Activated naive CD8-positive, alpha-beta T cell treated with anti-CD3 and anti-CD28 coated beads, Interleukin-2, amount 10 ng/mL, durations not matched to agents 7 days and 5 days (primary cell): ENCODE results near the gene ANKRD11. TPM values are rescaled to one million over a fixed set of nuclear protein-coding genes. Genes with fewer than 3 reads are reported as not detected.
A peak's percentile ranks its signal among the peaks of the same experiment; 100 is the strongest.
"Not testable (repeated sequence)": the region's sequence is repeated elsewhere in the genome, so short reads cannot be mapped to it uniquely, and the experiment has no call there.

Experiments used
- ATAC-seq: fragments of 150-1000 bp; cut with Tn5 transposase; one replicate; pipeline ENCODE4 v1.10.0; 2021; ENCODE audit warnings: low read depth, moderate library complexity
- POLR2A ChIA-PET: fragments of 350-600 bp; sonication (Branson Sonifier 250); formaldehyde crosslinking; loops from one replicate; lab custom pipeline; 2021; ENCODE audit warnings: antibody characterized with exemption; lab: Charles Lee
- DNase-seq: peaks from one replicate; pipeline ENCODE4 v3.0.0; 2021
- H3K27ac Mint-ChIP-seq: one replicate; pipeline ENCODE4 v1.8.0; 2022; ENCODE audit warnings: mild to moderate bottlenecking, mixed read lengths
- H3K27me3 Mint-ChIP-seq: one replicate; pipeline ENCODE4 v1.8.0; 2022; ENCODE audit warnings: mild to moderate bottlenecking, moderate library complexity, mixed read lengths
- H3K36me3 Mint-ChIP-seq: one replicate; pipeline ENCODE4 v1.8.0; 2021; ENCODE audit warnings: mild to moderate bottlenecking, mixed read lengths
- H3K4me1 Mint-ChIP-seq: one replicate; pipeline ENCODE4 v1.8.0; 2021; ENCODE audit warnings: mixed read lengths
- H3K4me3 Mint-ChIP-seq: one replicate; pipeline ENCODE4 v1.8.0; 2022; ENCODE audit warnings: mild to moderate bottlenecking, moderate library complexity, mixed read lengths
- H3K9me3 Mint-ChIP-seq: one replicate; pipeline ENCODE4 v1.8.0; 2021; ENCODE audit warnings: mixed read lengths
- total RNA-seq, 2 experiments: library from RNA; stranded (reverse); gene quantifications; one replicate each; pipeline ENCODE4 v1.2.3, GENCODE V29; 2021

Gene ANKRD11
- total RNA-seq, 2 experiments from 2014 or later: 213 to 217 TPM

- DNase-seq (no peak), ATAC-seq (no peak)
- POLR2A ChIA-PET: interaction anchor here (1.4 kb wide), 1 partner anchor 10 kb away, joined by 3 read pairs; no protein-coding TSS in a partner anchor
- Mint-ChIP-seq H3K27me3 (no peaks in the 10 kb centered on the region), H3K4me1 (peaks cover 51% of the 10 kb centered on the region), H3K4me3 (no peak overlapping the region), H3K36me3 (peaks cover 28% of the 10 kb centered on the region), H3K27ac (peak overlapping the region; percentile 65), H3K9me3 (no peaks in the 10 kb centered on the region)
These were observed 180.8 kb downstream of the ANKRD11 start for GRCh38 chr16:89309438-89310122.

GRCh38 chr16:89308391-89309333, 181.7 kb downstream of the ANKRD11 start:
- no peaks in the 10 kb centered on the region for H3K9me3 Mint-ChIP-seq
- H3K27ac Mint-ChIP-seq: peak overlapping the region; percentile 60
- ATAC-seq (peak; percentile 63), DNase-seq (peak; percentile 71)
- POLR2A ChIA-PET: no interaction called here
- H3K36me3 Mint-ChIP-seq: peaks cover 29% of the 10 kb centered on the region
- peak overlapping the region; percentile 18 for H3K4me3 Mint-ChIP-seq
- H3K27me3 Mint-ChIP-seq: no peaks in the 10 kb centered on the region
- peaks cover 48% of the 10 kb centered on the region for H3K4me1 Mint-ChIP-seq

DNA sequence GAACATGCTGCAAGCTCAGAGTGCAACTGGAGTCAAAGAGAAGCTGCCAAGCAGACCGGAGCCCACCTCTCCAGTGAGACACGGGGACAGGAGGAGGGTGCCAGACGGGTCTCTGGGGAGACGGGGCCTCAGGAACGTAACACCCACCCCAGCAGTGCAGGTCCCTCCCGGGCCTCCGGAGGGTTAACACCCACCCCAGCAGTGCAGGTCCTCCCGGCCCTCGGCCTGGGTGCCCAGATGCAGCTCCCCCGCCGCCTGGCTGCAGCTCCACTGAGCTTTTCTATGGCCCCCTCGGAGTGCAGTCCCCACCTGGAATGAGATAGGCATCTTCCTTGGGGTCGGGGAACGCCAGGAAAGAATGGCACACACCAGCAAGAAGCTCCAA, 182.9 kb downstream of the ANKRD11 start:
- Mint-ChIP-seq H3K9me3 (no peaks in the 10 kb centered on the region), H3K36me3 (peaks cover 27% of the 10 kb centered on the region), H3K27me3 (no peaks in the 10 kb centered on the region), H3K27ac (no peak overlapping the region), H3K4me1 (peaks cover 44% of the 10 kb centered on the region), H3K4me3 (no peak overlapping the region)
- DNase-seq (no peak), ATAC-seq (no peak)
- POLR2A ChIA-PET: no interaction called here

DNA sequence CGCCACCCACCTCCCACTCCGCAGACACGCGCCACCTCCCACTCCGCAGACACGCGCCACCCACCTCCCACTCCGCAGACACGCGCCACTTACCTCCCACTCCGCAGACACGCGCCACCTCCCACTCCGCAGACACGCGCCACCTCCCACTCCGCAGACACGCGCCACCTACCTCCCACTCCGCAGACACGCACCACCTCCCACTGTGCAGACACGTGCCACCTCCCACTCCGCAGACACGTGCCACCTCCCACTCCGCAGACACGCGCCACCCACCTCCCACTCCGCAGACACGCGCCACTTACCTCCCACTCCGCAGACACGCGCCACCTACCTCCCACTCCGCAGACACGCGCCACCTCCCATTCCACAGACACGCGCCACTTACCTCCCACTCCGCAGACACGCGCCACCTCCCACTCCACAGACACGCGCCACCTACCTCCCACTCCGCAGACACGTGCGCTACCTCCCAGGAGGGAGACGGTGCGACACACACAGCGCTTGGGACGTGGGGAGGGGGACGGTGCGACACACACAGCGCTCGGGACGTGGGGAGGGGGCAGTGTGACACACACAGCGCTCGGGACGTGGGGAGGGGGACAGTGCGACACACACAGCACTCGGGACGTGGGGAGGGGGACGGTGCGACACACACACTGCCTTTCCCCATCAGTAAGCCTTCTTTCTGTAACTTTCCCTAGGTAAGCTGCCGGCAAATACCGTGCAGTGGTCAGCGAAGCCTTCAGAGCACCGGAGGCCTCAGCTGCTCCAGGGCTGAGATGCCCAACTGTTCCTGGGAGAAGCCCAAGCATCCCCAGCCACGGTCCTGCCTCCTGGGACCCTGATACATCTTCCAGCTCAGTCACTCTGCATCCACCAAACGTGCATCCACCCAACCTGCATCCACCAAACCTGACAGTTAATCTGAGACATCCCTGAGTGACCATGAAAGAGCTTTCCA, 183.6 kb downstream of the ANKRD11 start:
- POLR2A ChIA-PET, DNase-seq, H3K9me3 Mint-ChIP-seq, ATAC-seq, H3K27me3 Mint-ChIP-seq, H3K27ac Mint-ChIP-seq, H3K4me3 Mint-ChIP-seq: not testable (repeated sequence)
- Mint-ChIP-seq H3K36me3 (peaks cover 27% of the 10 kb centered on the region), H3K4me1 (peaks cover 41% of the 10 kb centered on the region)

GRCh38 chr16:89304941-89305705, 185.2 kb downstream of the ANKRD11 start:
- Mint-ChIP-seq H3K4me3 (no peak overlapping the region), H3K36me3 (peaks cover 19% of the 10 kb centered on the region), H3K27ac (no peak overlapping the region), H3K9me3 (no peaks in the 10 kb centered on the region), H3K27me3 (no peaks in the 10 kb centered on the region), H3K4me1 (peaks cover 34% of the 10 kb centered on the region)
- POLR2A ChIA-PET: no interaction called here
- ATAC-seq (no peak), DNase-seq (no peak)

GRCh38 chr16:89304181-89304851, 186.0 kb downstream of the ANKRD11 start:
- Mint-ChIP-seq H3K4me3 (no peak overlapping the region), H3K36me3 (peaks cover 17% of the 10 kb centered on the region), H3K27me3 (no peaks in the 10 kb centered on the region), H3K9me3 (no peaks in the 10 kb centered on the region), H3K27ac (peak overlapping the region; percentile 85), H3K4me1 (peaks cover 26% of the 10 kb centered on the region)
- POLR2A ChIA-PET: no interaction called here
- DNase-seq: no peak
- no peak for ATAC-seq

DNA sequence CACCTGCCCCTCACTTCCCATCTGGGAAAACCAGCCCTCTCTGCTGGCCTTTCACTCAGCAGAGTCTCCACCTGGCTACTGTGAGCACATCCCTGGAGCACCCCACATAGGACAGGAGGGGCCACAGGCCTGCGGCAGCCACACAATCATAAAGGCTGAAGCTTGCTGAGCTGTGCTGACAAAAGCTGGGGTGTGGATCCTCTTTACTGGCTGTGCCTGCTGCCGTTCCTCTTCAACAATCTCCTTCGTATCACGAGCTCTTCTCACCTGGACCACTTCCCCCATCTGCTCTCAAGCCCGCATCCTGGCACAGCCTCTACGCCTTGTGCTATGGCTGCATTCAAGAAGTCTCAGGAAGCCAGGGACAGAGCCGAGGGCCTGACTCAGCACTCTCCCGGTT, 186.7 kb downstream of the ANKRD11 start:
- Mint-ChIP-seq H3K4me1 (peaks cover 24% of the 10 kb centered on the region), H3K27me3 (no peaks in the 10 kb centered on the region), H3K4me3 (no peak overlapping the region), H3K36me3 (peaks cover 14% of the 10 kb centered on the region), H3K9me3 (no peaks in the 10 kb centered on the region), H3K27ac (peak overlapping the region; percentile 57)
- POLR2A ChIA-PET: no interaction called here
- DNase-seq (no peak), ATAC-seq (no peak)

GRCh38 chr16:89300976-89301360, 189.4 kb downstream of the ANKRD11 start:
- DNase-seq (no peak), ATAC-seq (no peak)
- H3K27me3 Mint-ChIP-seq: no peaks in the 10 kb centered on the region
- POLR2A ChIA-PET: no interaction called here
- peaks cover 40% of the 10 kb centered on the region for H3K4me1 Mint-ChIP-seq
- no peak overlapping the region for H3K27ac Mint-ChIP-seq
- no peak overlapping the region for H3K4me3 Mint-ChIP-seq
- no peaks in the 10 kb centered on the region for H3K9me3 Mint-ChIP-seq
- H3K36me3 Mint-ChIP-seq: peaks cover 16% of the 10 kb centered on the region

- Mint-ChIP-seq H3K9me3 (no peaks in the 10 kb centered on the region), H3K27me3 (no peaks in the 10 kb centered on the region), H3K27ac (peak overlapping the region; percentile 45), H3K4me1 (peaks cover 42% of the 10 kb centered on the region), H3K36me3 (peaks cover 16% of the 10 kb centered on the region), H3K4me3 (no peak overlapping the region)
- POLR2A ChIA-PET: no interaction called here
- DNase-seq (no peak), ATAC-seq (no peak)
These were observed 189.9 kb downstream of the ANKRD11 start for GRCh38 chr16:89300311-89300975.

DNA sequence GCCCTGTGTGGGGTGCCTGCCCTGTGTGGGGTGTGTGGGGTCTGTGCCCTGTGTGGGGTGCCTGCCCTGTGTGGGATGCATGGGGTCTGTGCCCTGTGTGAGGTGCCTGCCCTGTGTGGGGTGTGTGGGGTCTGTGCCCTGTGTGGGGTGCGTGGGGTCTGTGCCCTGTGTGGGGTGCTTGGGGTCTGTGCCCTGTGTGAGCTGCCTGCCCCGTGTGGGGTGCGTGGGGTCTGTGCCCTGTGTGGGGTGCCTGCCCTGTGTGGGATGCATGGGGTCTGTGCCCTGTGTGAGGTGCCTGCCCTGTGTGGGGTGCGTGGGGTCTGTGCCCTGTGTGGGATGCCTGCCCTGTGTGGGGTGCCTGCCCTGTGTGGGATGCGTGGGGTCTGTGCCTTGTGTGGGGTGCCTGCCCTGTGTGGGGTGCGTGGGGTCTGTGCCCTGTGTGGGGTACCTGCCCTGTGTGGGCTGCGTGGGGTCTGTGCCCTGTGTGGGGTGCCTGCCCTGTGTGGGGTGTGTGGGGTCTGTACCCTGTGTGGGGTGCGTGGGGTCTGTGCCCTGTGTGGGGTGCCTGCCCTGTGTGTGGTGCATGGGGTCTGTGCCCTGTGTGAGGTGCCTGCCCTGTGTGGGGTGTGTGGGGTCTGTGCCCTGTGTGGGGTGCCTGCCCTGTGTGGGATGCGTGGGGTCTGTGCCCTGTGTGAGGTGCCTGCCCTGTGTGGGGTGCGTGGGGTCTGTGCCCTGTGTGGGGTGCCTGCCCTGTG, 190.8 kb downstream of the ANKRD11 start:
- H3K9me3 Mint-ChIP-seq, DNase-seq, H3K4me3 Mint-ChIP-seq, POLR2A ChIA-PET, ATAC-seq, H3K27me3 Mint-ChIP-seq, H3K27ac Mint-ChIP-seq: not testable (repeated sequence)
- peaks cover 14% of the 10 kb centered on the region for H3K36me3 Mint-ChIP-seq
- H3K4me1 Mint-ChIP-seq: peaks cover 43% of the 10 kb centered on the region

GRCh38 chr16:89298623-89299225, 191.6 kb downstream of the ANKRD11 start:
- POLR2A ChIA-PET: no interaction called here
- no peaks in the 10 kb centered on the region for H3K9me3 Mint-ChIP-seq
- peak overlapping the region; percentile 12 for H3K27ac Mint-ChIP-seq
- H3K36me3 Mint-ChIP-seq: peaks cover 8% of the 10 kb centered on the region
- no peaks in the 10 kb centered on the region for H3K27me3 Mint-ChIP-seq
- peaks cover 39% of the 10 kb centered on the region for H3K4me1 Mint-ChIP-seq
- DNase-seq (no peak), ATAC-seq (no peak)
- no peak overlapping the region for H3K4me3 Mint-ChIP-seq
